Tibial nerve (tissue), 4 donors: ENCODE measurements around the gene UGGT2.

Experiments
- EP300 ChIP-seq, 2 donors: sonication (generic); formaldehyde crosslinking; IDR thresholded peaks; one replicate each; pipeline ENCODE4 v1.6.1; 2017; ENCODE audit warnings: antibody characterized with exemption in 2 of 2, mild to moderate bottlenecking in 1 of 2
- POLR2A ChIP-seq, 2 donors: fragments of 450-650 bp; IDR thresholded peaks; one replicate each; pipeline ENCODE4 v1.6.1; 2017; ENCODE audit warnings: antibody characterized with exemption in 2 of 2, mild to moderate bottlenecking in 2 of 2, moderate library complexity in 2 of 2
- TF ChIP-seq, protein P1 (sequence below), 5 experiments: fragments of 200-600 bp in 3 of 5; fragments of 450-650 bp in 2 of 5; sonication (generic) in 3 of 5; IDR thresholded peaks; one replicate each; pipeline ENCODE4 v1.5.1; 2016 to 2019; ENCODE audit warnings: antibody characterized with exemption in 5 of 5, mild to moderate bottlenecking in 3 of 5, moderate library complexity in 2 of 5

DNA sequence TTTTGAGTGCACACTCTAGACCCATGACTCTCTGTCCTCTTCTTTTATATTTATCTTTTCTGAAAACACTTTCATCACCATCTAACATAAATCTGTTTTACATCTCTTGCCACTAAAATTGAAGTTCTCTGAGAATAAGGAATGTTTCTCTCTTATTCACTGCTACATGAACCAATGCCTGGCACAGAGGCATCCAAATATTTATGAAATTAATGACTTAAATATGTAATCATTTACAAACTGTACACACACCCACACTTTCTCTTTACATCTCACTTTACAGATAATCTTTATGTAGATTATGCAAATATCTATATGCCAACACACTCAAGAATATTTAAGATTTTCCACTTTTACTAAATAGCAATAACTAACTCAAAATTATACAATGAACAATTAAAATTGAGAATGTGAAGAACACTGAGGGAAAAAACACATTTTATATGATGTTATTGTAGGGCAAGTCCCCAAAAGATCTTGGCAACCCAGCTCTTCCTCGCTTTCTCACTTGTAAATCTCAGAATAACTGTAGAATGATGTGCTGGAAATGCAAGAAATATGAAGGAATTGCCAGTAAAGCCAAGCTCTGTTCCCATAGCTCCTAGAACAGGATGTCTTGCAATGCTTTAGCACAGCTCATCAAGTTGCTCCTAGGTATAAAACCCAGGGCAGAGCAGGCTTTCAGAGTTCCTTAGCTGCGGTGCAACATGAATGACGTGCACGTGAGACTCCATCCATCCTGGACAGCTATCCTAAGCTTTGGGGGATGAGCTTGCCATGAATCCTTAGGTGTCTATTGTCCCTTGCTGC lies 50.7 kb downstream of the UGGT2 start:
- TF ChIP-seq, protein P1, sequence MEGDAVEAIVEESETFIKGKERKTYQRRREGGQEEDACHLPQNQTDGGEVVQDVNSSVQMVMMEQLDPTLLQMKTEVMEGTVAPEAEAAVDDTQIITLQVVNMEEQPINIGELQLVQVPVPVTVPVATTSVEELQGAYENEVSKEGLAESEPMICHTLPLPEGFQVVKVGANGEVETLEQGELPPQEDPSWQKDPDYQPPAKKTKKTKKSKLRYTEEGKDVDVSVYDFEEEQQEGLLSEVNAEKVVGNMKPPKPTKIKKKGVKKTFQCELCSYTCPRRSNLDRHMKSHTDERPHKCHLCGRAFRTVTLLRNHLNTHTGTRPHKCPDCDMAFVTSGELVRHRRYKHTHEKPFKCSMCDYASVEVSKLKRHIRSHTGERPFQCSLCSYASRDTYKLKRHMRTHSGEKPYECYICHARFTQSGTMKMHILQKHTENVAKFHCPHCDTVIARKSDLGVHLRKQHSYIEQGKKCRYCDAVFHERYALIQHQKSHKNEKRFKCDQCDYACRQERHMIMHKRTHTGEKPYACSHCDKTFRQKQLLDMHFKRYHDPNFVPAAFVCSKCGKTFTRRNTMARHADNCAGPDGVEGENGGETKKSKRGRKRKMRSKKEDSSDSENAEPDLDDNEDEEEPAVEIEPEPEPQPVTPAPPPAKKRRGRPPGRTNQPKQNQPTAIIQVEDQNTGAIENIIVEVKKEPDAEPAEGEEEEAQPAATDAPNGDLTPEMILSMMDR (IDR thresholded peaks at IDR 0.05), result no peak
- no peak for TF ChIP-seq POLR2A (IDR thresholded peaks at IDR 0.05)
- TF ChIP-seq EP300 (IDR thresholded peaks at IDR 0.05), result no peak
